ENCODE results near the gene ABCC4. TPM values are rescaled to one million over a fixed set of nuclear protein-coding genes. Genes with fewer than 3 reads are reported as not detected.

Gene ABCC4
- total and polyA plus RNA-seq, 2 donors (not counting 1 experiment from before 2014, with no cell fraction given) = 1.8 to 7.1 TPM

DNA sequence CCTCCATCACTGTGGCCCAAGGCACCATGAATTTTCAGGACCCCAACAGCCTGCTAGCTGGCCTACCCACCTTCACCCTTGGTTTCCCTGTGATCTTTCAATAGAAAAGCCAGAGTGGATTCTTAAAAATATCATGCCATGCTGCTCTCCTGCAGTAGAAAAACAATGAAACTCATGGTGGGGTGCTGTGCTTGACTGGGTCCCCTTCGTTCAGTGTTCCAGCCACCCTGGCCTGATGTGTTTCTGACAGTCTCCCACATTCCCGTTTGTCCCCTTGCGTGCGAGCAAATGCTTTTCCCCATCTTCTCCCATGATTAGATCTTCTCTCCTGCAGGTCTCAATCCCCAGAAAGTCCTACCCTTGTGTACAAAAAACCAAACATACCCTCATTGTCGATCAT lies 43.2 kb downstream of the ABCC4 start:
- 98% methylated on average over 4 of the region's 5 CpGs for WGBS (ENCODE audit: insufficient coverage)
- peaks cover 14% of the 10 kb centered on the region for H3K4me1 Mint-ChIP-seq
- no peak overlapping the region for H3K4me3 Mint-ChIP-seq
- peaks cover 0 to 11% of the 10 kb centered on the region in 2 donors for H3K4me1 ChIP-seq (ENCODE audit: control insufficient read depth in 2 of 2, insufficient read depth in 2 of 2, low read length in 2 of 2)
- H3K79me2 ChIP-seq (ENCODE audit: control insufficient read depth, insufficient read depth, low read length) = no peaks in the 10 kb centered on the region
- no peak overlapping the region for H3K27ac ChIP-seq (ENCODE audit: low read length in 2 of 2)
- ChIA-PET POLR2A (no interaction called here), CTCF (no interaction called here)
- H3K27ac Mint-ChIP-seq = no peak overlapping the region
- no peaks in the 10 kb centered on the region for H4K20me1 ChIP-seq (ENCODE audit: control insufficient read depth, insufficient read depth, low read length, poor library complexity, severe bottlenecking)
- TF ChIP-seq EZH2 (IDR thresholded peaks at IDR 0.05; ENCODE audit: borderline replicate concordance, insufficient read depth, low read depth, low read length, poor library complexity, severe bottlenecking) = no peak
- no peak for TF ChIP-seq CTCF (IDR thresholded peaks at IDR 0.05)
- DNase-seq = no peak
- H3K4me3 ChIP-seq (ENCODE audit: control extremely low read depth in 1 of 5, extremely low read depth in 1 of 5, insufficient read depth in 1 of 5, low read depth in 2 of 5, low read length in 4 of 5) = no peak overlapping the region
- H3K9me3 ChIP-seq (ENCODE audit: control extremely low read depth in 1 of 3, control insufficient read depth in 2 of 3, insufficient read depth in 1 of 3, low read length in 2 of 3) = no peaks in the 10 kb centered on the region
- intact Hi-C loops (cut with micrococcal nuclease) = no loop called here
- H3K27me3 ChIP-seq (replicated peaks in 1 of 4; ENCODE audit: control extremely low read depth in 1 of 4, control insufficient read depth in 3 of 4, insufficient read depth in 4 of 4, low read length in 3 of 4) = no peaks in the 10 kb centered on the region
- H3K4me2 ChIP-seq (replicated peaks; ENCODE audit: low read depth, low read length, poor library complexity, severe bottlenecking) = no peak overlapping the region
- no peak for ATAC-seq (ENCODE audit: low read depth)
- no peaks in the 10 kb centered on the region for H3K9me3 Mint-ChIP-seq (ENCODE audit: insufficient read depth)
- H3K27me3 Mint-ChIP-seq = no peaks in the 10 kb centered on the region
- H3K36me3 ChIP-seq (replicated peaks in 1 of 2; ENCODE audit: control extremely low read depth in 1 of 2, control insufficient read depth in 1 of 2, extremely low read depth in 1 of 2, insufficient read depth in 2 of 2, low read length in 1 of 2) = no peaks in the 10 kb centered on the region
- no peak overlapping the region for H2AFZ ChIP-seq (ENCODE audit: insufficient read depth, low read depth, low read length, poor library complexity, severe bottlenecking)
- H3K9ac ChIP-seq (ENCODE audit: low read length) = no peak overlapping the region

DNA sequence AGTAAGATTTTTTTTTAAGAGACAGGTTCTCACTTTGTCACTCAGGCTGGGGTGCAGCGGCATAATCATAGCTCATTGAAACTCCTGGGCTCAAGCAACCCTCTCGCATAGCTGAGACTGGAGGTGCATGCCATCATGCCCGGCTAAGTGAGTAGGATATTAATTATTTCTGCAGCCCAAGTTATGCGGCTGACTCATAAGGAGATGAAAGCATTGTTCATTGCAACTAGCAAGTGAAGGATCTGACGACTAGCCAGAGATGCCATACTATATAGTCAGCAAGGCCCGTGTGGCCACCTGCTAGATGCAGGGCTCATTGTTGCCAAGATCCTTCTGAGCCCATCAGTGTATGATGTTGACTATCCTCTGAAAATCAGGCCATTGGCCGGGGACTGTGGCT lies 45.2 kb downstream of the ABCC4 start:
- H3K9ac ChIP-seq (ENCODE audit: low read length) = no peak overlapping the region
- 90% methylated on average over 7 of the region's 7 CpGs for WGBS (ENCODE audit: insufficient coverage)

More for the DNA sequence above, 45.2 kb downstream of the ABCC4 start:
- no peaks in the 10 kb centered on the region for H3K9me3 Mint-ChIP-seq (ENCODE audit: insufficient read depth)
- ChIA-PET CTCF (no interaction called here), POLR2A (no interaction called here)
- DNase-seq = no peak
- H2AFZ ChIP-seq (ENCODE audit: insufficient read depth, low read depth, low read length, poor library complexity, severe bottlenecking) = no peak overlapping the region
- no peaks in the 10 kb centered on the region for H3K79me2 ChIP-seq (ENCODE audit: control insufficient read depth, insufficient read depth, low read length)
- no peak overlapping the region for H3K4me2 ChIP-seq (replicated peaks; ENCODE audit: low read depth, low read length, poor library complexity, severe bottlenecking)
- no peak overlapping the region for H3K4me3 Mint-ChIP-seq
- H3K27me3 ChIP-seq (replicated peaks in 1 of 4; ENCODE audit: control extremely low read depth in 1 of 4, control insufficient read depth in 3 of 4, insufficient read depth in 4 of 4, low read length in 3 of 4) = no peaks in the 10 kb centered on the region
- no peak for ATAC-seq (ENCODE audit: low read depth)
- peaks cover 23% of the 10 kb centered on the region for H3K4me1 Mint-ChIP-seq
- intact Hi-C loops (cut with micrococcal nuclease) = no loop called here
- H4K20me1 ChIP-seq (ENCODE audit: control insufficient read depth, insufficient read depth, low read length, poor library complexity, severe bottlenecking) = no peaks in the 10 kb centered on the region
- no peaks in the 10 kb centered on the region for H3K36me3 ChIP-seq (replicated peaks in 1 of 2; ENCODE audit: control extremely low read depth in 1 of 2, control insufficient read depth in 1 of 2, extremely low read depth in 1 of 2, insufficient read depth in 2 of 2, low read length in 1 of 2)
- H3K4me3 ChIP-seq (ENCODE audit: control extremely low read depth in 1 of 5, extremely low read depth in 1 of 5, insufficient read depth in 1 of 5, low read depth in 2 of 5, low read length in 4 of 5) = no peak overlapping the region
- H3K27me3 Mint-ChIP-seq = no peaks in the 10 kb centered on the region
- H3K27ac Mint-ChIP-seq = no peak overlapping the region
- H3K27ac ChIP-seq (ENCODE audit: low read length in 2 of 2) = no peak overlapping the region
- no peaks in the 10 kb centered on the region for H3K9me3 ChIP-seq (ENCODE audit: control extremely low read depth in 1 of 3, control insufficient read depth in 2 of 3, insufficient read depth in 1 of 3, low read length in 2 of 3)
- TF ChIP-seq EZH2 (IDR thresholded peaks at IDR 0.05; ENCODE audit: borderline replicate concordance, insufficient read depth, low read depth, low read length, poor library complexity, severe bottlenecking) (no peak), CTCF (IDR thresholded peaks at IDR 0.05) (no peak)
- peaks cover 0 to 10% of the 10 kb centered on the region in 2 donors for H3K4me1 ChIP-seq (ENCODE audit: control insufficient read depth in 2 of 2, insufficient read depth in 2 of 2, low read length in 2 of 2)
